Small intestine (tissue), 7 donors: ENCODE measurements around the gene GHR. TPM values are rescaled to one million over a fixed set of nuclear protein-coding genes. Genes with fewer than 3 reads are reported as not detected.
"Not testable (repeated sequence)": the region's sequence is repeated elsewhere in the genome, so short reads cannot be mapped to it uniquely, and the experiment has no call there.

Source experiments
- DNase-seq, 2 donors: peaks; one replicate each; pipeline versions ENCODE4 v3.0.0 to v3.0.0-alpha.2; 2013
- FAIRE-seq: peaks from 2 replicates; lab custom pipeline; 2012; peaks lifted over from hg19 to GRCh38; lab: Jason Lieb, UNC
- H3K27ac ChIP-seq, 3 donors: one replicate each; pipeline ENCODE4 v1.5.1; 2013; ENCODE audit warnings: low read length in 2 of 3, mild to moderate bottlenecking in 2 of 3, control low read depth in 1 of 3, inconsistent platforms in 1 of 3, low read depth in 1 of 3, moderate library complexity in 1 of 3
- H3K27me3 ChIP-seq, 3 donors: one replicate each; pipeline ENCODE4 v1.6.1; 2013; ENCODE audit warnings: low read length in 3 of 3, inconsistent platforms in 1 of 3; ENCODE audit not compliant: control insufficient read depth in 3 of 3, insufficient read depth in 3 of 3
- H3K36me3 ChIP-seq, 3 donors: one replicate each; pipeline ENCODE4 v1.6.1; 2013; ENCODE audit warnings: low read length in 3 of 3, inconsistent platforms in 1 of 3, low read depth in 1 of 3, mild to moderate bottlenecking in 1 of 3, moderate library complexity in 1 of 3; ENCODE audit not compliant: control insufficient read depth in 3 of 3, insufficient read depth in 2 of 3
- H3K4me1 ChIP-seq, 3 donors: one replicate each; pipeline ENCODE4 v1.6.1; 2013; ENCODE audit warnings: low read length in 2 of 3, inconsistent platforms in 1 of 3, low read depth in 1 of 3, mild to moderate bottlenecking in 1 of 3, moderate library complexity in 1 of 3; ENCODE audit not compliant: control insufficient read depth in 3 of 3, insufficient read depth in 2 of 3
- H3K4me3 ChIP-seq, 3 donors: one replicate each; pipeline ENCODE4 v1.5.1; 2013; ENCODE audit warnings: low read length in 3 of 3, control low read depth in 1 of 3, inconsistent platforms in 1 of 3, low read depth in 1 of 3, mild to moderate bottlenecking in 1 of 3, moderate library complexity in 1 of 3
- H3K9me3 ChIP-seq, 2 donors: one replicate each; pipeline ENCODE4 v1.6.1; 2013; ENCODE audit warnings: low read depth in 1 of 2, low read length in 1 of 2; ENCODE audit not compliant: control insufficient read depth in 2 of 2, insufficient read depth in 1 of 2
- WGBS, 3 donors: extraction: QIAGEN DNeasy Blood & Tissue Kit; methylation state at CpG; one replicate each; pipeline ENCODE4 v1.1.7; 2013; 5-methylcytosine and 5-hydroxymethylcytosine counted together
- polyA plus RNA-seq, 4 donors: library from polyadenylated mRNA; stranded (reverse) in 3 of 4; unstranded in 1 of 4; fragments of 200-250 nt in 3 of 4; fragments of 120-200 nt in 1 of 4; gene quantifications; one replicate each; pipeline versions ENCODE4 v1.2.1 to v1.2.3, GENCODE V29; 2013
- donor health status: healthy with polysubstance abuse.
- donor health status: control.
- donor health status: control.
- donor health status: Bipolar disorder and iron deficiency.
- donor health status: healthy.

The GHR gene
- polyA plus RNA-seq, 4 donors, result 0.22 to 14.8 (median 1.4) TPM

- no peak for FAIRE-seq
- 66 to 74% (median 71%) methylated on average over 3 of the region's 3 CpGs for WGBS, 3 donors
- Histone ChIP-seq H3K4me3 (no peak overlapping the region), H3K9me3 (peaks cover 0 to 2% of the 10 kb centered on the region in 2 donors), H3K27me3 (no peaks in the 10 kb centered on the region), H3K4me1 (no peaks in the 10 kb centered on the region), H3K36me3 (no peaks in the 10 kb centered on the region), H3K27ac (no peak overlapping the region)
- DNase-seq, result no peak
Observed at GRCh38 chr5:42680046-42680445, 256.8 kb downstream of the GHR start.

DNA sequence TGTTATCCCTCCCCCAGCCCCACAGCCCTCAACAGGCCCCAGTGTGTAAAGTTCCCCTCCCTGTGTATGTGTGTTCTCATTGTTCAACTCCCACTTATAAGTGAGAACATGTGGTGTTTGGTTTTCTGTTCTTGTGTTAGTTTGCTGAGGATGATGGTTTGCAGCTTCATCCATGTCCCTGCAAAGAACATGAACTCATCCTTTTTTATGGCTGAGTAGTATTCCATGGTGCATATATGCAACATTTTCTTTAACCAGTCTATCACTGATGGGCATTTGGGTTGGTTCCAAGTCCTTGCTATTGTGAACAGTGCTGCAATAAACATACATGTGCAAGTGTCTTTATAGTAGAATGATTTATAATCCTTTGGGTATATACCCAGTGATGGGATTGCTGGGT lies 261.8 kb downstream of the GHR start:
- H3K36me3 ChIP-seq, H3K27me3 ChIP-seq, H3K4me1 ChIP-seq, H3K9me3 ChIP-seq, H3K4me3 ChIP-seq, FAIRE-seq, DNase-seq, H3K27ac ChIP-seq: not testable (repeated sequence)

- H3K9me3 ChIP-seq, result no peaks in the 10 kb centered on the region
- 36 to 54% (median 49%) methylated on average over 4 of the region's 4 CpGs for WGBS, 3 donors
- no peaks in the 10 kb centered on the region for H3K27me3 ChIP-seq
- DNase-seq (peak in 1 of 2 donors; percentile 18), FAIRE-seq (no peak)
- H3K36me3 ChIP-seq, result no peaks in the 10 kb centered on the region
- no peak overlapping the region for H3K27ac ChIP-seq
- H3K4me3 ChIP-seq, result no peak overlapping the region
- H3K4me1 ChIP-seq, result no peaks in the 10 kb centered on the region
Observed at GRCh38 chr5:42689391-42689790, 266.2 kb downstream of the GHR start.

DNA sequence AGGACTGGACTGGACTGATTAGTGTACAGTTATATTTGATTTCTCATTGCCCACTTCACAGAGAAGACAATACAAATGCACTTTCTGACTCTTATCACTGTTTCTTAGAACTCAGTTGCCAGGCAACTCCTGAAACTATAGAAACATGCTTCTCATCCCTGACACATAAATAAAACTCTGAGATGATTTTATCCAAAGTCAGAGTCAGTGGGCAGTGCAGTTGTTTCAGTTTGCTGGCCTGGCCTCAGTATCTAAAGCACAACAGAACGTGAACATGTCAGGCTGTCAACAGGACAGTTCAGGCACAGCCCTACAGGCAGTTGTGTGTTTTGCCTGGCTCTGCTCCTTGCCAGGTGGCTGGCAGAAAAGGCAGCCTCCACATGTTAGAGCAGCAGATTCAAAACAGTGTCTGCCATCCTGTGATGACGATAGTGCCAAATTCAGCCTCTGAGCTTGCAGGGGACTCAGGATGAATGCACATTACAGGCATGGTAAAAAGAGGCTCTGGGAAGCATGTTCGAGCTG lies 268.2 kb downstream of the GHR start:
- no peak overlapping the region for H3K4me3 ChIP-seq
- no peaks in the 10 kb centered on the region for H3K4me1 ChIP-seq
- no peak overlapping the region for H3K27ac ChIP-seq
- WGBS, 3 donors, result 46 to 54% (median 53%) methylated on average over 3 of the region's 3 CpGs
- FAIRE-seq, result no peak
- H3K36me3 ChIP-seq, result no peaks in the 10 kb centered on the region
- peak in 1 of 2 donors; percentile 11 for DNase-seq
- H3K9me3 ChIP-seq, result no peaks in the 10 kb centered on the region
- no peaks in the 10 kb centered on the region for H3K27me3 ChIP-seq

GRCh38 chr5:42701351-42702059 lies 278.3 kb downstream of the GHR start:
- no peak overlapping the region for H3K4me3 ChIP-seq
- H3K4me1 ChIP-seq, result no peaks in the 10 kb centered on the region
- H3K27me3 ChIP-seq, result no peaks in the 10 kb centered on the region
- DNase-seq (no peak), FAIRE-seq (no peak)
- no peaks in the 10 kb centered on the region for H3K36me3 ChIP-seq
- no peak overlapping the region for H3K27ac ChIP-seq
- no peaks in the 10 kb centered on the region for H3K9me3 ChIP-seq
- 78 to 89% (median 84%) methylated on average over 7 of the region's 7 CpGs for WGBS, 3 donors

DNA sequence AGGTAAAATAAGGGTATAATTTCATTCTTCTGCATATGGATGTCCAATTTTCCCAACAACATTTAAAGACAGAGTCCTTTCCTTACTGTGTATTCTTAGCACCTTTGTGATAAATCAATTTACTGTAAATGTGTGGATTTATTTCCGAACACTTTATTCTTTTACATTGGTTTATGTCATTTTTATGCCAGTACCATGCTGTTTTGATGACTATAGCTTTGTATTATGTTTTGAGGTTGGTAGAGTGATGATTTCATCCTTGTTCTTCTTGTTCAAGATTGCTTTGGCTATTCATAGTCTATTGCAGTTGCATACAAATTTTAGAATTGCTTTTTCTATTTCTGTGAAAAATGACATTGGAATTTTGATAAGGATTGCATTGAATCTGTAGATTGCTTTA lies 280.0 kb downstream of the GHR start:
- H3K9me3 ChIP-seq, result no peaks in the 10 kb centered on the region
- H3K4me1 ChIP-seq, result no peaks in the 10 kb centered on the region
- H3K27me3 ChIP-seq, result no peaks in the 10 kb centered on the region
- H3K27ac ChIP-seq, result no peak overlapping the region
- H3K4me3 ChIP-seq, result no peak overlapping the region
- 42 to 88% (median 48%) methylated on average over 1 of the region's 1 CpG for WGBS, 3 donors
- DNase-seq (no peak), FAIRE-seq (no peak)
- H3K36me3 ChIP-seq, result no peaks in the 10 kb centered on the region

GRCh38 chr5:42715785-42716184 lies 292.5 kb downstream of the GHR start:
- Histone ChIP-seq H3K4me3 (no peak overlapping the region), H3K4me1 (no peaks in the 10 kb centered on the region), H3K27ac (no peak overlapping the region), H3K27me3 (no peaks in the 10 kb centered on the region), H3K36me3 (no peaks in the 10 kb centered on the region), H3K9me3 (no peaks in the 10 kb centered on the region)
- no peak for DNase-seq
- FAIRE-seq, result no peak
- WGBS, 3 donors, result 64 to 83% (median 77%) methylated on average over 3 of the region's 3 CpGs

- 71 to 79% (median 78%) methylated on average over 4 of the region's 4 CpGs for WGBS, 3 donors
Observed at GRCh38 chr5:42718591-42718990, 295.4 kb downstream of the GHR start.

DNA sequence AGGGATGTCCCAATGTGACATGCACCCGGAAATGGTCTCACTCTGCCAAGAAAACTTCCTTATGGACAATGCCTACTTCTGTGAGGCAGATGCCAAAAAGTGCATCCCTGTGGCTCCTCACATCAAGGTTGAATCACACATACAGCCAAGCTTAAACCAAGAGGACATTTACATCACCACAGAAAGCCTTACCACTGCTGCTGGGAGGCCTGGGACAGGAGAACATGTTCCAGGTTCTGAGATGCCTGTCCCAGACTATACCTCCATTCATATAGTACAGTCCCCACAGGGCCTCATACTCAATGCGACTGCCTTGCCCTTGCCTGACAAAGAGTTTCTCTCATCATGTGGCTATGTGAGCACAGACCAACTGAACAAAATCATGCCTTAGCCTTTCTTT lies 295.8 kb downstream of the GHR start:
- no peaks in the 10 kb centered on the region for H3K4me1 ChIP-seq
- H3K36me3 ChIP-seq, result no peaks in the 10 kb centered on the region
- DNase-seq (no peak), FAIRE-seq (no peak)
- H3K4me3 ChIP-seq, result no peak overlapping the region
- H3K27ac ChIP-seq, result no peak overlapping the region
- H3K27me3 ChIP-seq, result no peaks in the 10 kb centered on the region
- H3K9me3 ChIP-seq, result no peaks in the 10 kb centered on the region
- 72 to 86% (median 80%) methylated on average over 2 of the region's 2 CpGs for WGBS, 3 donors

More at GRCh38 chr5:42718591-42718990, 295.4 kb downstream of the GHR start:
- no peak overlapping the region for H3K27ac ChIP-seq
- DNase-seq (no peak), FAIRE-seq (no peak)
- H3K4me1 ChIP-seq, result no peaks in the 10 kb centered on the region
- H3K36me3 ChIP-seq, result no peaks in the 10 kb centered on the region
- no peak overlapping the region for H3K4me3 ChIP-seq
- no peaks in the 10 kb centered on the region for H3K9me3 ChIP-seq
- no peaks in the 10 kb centered on the region for H3K27me3 ChIP-seq
